AG10803 (cell line): Measurements from ENCODE around the gene GPR87.

Experiments used
- DNase-seq: peaks from one replicate; pipeline ENCODE4 v3.0.0; 2010; ENCODE audit warnings: low read depth
- H3K4me3 ChIP-seq: 2 replicates; pipeline ENCODE4 v1.5.1; 2011; ENCODE audit warnings: mild to moderate bottlenecking, low read length, control low read depth
- TF ChIP-seq, protein P1 (sequence below): conservative IDR thresholded peaks from 2 replicates; pipeline ENCODE4 v1.5.1; 2011; ENCODE audit warnings: mild to moderate bottlenecking, low read length, control low read depth, inconsistent platforms

GPR87 gene

DNA sequence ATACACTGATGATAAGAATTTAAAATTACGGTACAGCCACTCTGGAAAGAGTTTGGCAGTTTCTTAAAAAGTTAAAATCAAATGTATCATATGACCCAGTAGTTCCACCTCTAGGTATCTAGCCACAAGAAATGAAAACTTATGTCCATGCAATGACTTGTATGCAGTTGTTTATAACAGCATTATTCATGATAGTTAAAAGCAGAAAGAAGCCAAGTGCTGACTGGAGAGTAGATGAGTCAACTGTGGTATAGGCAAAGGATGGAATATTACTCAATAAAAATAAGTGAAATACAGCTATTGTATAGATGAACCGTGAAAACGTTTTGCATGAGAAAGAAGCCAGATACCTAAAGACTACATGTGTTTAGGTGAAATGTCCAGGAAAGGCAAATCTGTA lies 14.8 kb downstream of the GPR87 start:
- no peak overlapping the region for H3K4me3 ChIP-seq
- TF ChIP-seq, protein P1, sequence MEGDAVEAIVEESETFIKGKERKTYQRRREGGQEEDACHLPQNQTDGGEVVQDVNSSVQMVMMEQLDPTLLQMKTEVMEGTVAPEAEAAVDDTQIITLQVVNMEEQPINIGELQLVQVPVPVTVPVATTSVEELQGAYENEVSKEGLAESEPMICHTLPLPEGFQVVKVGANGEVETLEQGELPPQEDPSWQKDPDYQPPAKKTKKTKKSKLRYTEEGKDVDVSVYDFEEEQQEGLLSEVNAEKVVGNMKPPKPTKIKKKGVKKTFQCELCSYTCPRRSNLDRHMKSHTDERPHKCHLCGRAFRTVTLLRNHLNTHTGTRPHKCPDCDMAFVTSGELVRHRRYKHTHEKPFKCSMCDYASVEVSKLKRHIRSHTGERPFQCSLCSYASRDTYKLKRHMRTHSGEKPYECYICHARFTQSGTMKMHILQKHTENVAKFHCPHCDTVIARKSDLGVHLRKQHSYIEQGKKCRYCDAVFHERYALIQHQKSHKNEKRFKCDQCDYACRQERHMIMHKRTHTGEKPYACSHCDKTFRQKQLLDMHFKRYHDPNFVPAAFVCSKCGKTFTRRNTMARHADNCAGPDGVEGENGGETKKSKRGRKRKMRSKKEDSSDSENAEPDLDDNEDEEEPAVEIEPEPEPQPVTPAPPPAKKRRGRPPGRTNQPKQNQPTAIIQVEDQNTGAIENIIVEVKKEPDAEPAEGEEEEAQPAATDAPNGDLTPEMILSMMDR, result no peak
- peak; percentile 61 for DNase-seq

DNA sequence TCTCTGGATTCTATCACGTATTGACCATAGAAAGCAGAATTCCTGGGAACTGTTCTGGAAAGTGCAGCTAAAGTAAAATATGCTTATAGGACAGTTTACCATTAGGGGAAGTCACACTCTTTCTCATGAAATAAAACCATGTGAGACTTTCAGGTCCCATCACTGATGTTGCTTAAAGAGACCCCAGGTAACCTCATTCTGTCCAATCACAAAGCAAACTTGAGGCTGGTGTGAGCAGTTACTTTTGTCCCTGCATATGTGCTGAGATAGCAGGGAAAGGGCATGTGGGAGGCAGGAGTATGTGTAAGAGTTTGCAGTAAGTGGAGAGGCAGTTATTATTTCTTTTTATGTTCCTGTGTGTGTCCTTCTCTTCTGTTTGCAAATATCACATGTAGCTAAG lies 16.1 kb downstream of the GPR87 start:
- DNase-seq, result no peak
- H3K4me3 ChIP-seq, result no peak overlapping the region
- TF ChIP-seq, protein P1, result no peak

DNA sequence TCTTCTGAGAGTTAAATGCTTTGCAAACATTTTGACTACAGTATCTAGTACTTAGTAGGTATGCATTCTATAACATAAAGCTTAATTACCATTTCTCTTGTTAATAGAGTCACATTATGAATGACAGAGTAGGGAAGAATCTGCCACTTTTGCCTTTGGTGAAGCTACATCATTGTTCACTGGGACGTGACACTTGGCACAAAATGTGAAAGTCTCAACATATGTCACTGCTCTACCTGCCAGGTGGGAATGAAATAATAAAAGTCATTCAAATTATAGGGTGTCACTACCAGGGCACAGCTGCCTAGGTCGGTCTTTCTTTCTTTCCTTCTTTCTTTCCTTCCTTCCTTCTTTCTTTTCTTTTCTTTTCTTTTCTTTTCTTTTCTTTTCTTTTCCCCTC lies 17.6 kb downstream of the GPR87 start:
- TF ChIP-seq, protein P1, result no peak
- no peak overlapping the region for H3K4me3 ChIP-seq
- DNase-seq, result no peak

DNA sequence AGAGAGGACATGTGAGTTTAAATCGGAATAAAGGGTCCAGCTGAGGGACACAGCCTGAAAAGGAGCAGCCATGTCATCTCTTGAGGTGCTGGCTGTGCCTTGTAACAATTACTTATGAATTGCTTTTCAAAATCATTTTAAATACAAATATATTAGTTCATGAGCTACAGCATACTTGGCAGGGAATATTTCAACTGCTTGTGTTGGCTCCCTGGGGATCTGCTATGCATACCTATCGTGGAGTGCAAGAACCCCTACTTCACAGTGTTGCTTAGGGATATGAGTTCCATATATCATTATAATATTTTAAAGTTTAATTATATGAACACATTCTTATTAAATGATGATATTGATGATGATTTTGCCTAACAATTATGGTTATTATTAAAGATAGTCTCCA lies 19.2 kb downstream of the GPR87 start:
- TF ChIP-seq, protein P1, result no peak
- no peak for DNase-seq
- no peak overlapping the region for H3K4me3 ChIP-seq

DNA sequence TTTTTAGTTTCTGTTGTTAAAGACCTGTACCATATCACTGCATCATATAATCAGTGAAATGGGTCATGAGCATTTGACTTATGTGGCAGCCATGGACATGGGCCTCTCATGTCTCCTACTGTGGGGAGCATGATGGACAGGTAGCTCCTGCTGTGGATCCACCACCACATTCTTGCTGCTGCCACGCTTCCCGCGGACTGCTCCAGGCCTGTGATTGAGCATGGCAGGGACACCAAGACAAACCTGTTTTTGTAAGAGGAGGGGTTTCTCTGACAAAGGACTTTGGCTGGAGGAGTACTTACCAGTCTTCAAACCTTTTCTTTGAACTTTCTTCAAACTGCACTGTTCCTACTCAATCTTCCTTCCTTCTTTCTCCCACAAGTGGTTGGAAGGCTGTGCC lies 20.4 kb downstream of the GPR87 start:
- TF ChIP-seq, protein P1, result no peak
- no peak for DNase-seq
- no peak overlapping the region for H3K4me3 ChIP-seq

DNA sequence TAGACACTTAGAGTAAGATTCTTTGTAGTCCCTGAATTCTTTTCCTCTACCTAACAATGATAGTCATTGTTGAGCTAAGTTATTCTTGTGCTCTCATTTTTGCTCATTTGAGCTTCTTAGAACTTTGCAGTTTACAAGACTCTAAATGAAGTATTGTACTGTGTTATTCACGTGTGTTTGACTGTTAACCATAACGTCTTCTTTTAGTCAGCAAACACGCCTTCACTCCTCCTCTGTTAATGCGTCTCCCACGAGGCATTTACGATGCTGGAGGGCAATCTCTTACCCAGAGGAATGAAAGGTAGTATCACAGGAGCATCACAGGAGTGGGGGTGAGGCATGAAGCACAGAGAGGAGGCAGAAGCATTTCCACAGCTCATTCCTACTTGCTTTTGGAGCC lies 23.5 kb downstream of the GPR87 start:
- no peak for DNase-seq
- TF ChIP-seq, protein P1, result no peak
- H3K4me3 ChIP-seq, result no peak overlapping the region

DNA sequence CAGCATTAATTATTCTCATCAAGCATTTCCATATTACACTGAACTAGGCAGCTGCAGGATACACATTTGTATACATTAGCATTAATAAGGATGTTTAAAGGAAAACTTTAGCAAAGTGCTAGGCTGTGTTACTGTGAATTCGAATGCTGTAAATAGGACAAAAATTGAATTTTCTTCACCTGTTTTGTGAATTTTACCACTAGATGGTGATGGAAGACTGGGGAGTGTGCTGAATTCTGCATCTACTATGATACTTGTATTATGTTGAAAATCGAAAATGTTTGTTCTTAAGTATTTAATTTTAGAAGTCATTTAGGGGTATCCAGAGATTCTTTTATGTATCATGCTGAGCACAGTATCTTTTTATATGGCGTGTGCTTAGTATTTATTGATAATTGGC lies 25.9 kb downstream of the GPR87 start:
- no peak overlapping the region for H3K4me3 ChIP-seq
- TF ChIP-seq, protein P1, result peak; percentile 82
- DNase-seq, result peak; percentile 55
